Astrocyte (in vitro differentiated cells and primary cell): ENCODE measurements around the gene MCF2L2.

ENCODE experiments used
- EZH2 ChIP-seq: IDR thresholded peaks from 2 replicates; pipeline ENCODE4 v1.6.1; 2012; ENCODE audit warnings: mild to moderate bottlenecking, low read length, inconsistent platforms; ENCODE audit not compliant: insufficient read depth
- TF ChIP-seq, protein P1 (sequence below): IDR thresholded peaks from 2 replicates; pipeline ENCODE4 v1.5.1; 2011; ENCODE audit warnings: low read depth, mild to moderate bottlenecking, inconsistent platforms, low read length, moderate library complexity; ENCODE audit not compliant: insufficient read depth

- TF ChIP-seq, protein P1, sequence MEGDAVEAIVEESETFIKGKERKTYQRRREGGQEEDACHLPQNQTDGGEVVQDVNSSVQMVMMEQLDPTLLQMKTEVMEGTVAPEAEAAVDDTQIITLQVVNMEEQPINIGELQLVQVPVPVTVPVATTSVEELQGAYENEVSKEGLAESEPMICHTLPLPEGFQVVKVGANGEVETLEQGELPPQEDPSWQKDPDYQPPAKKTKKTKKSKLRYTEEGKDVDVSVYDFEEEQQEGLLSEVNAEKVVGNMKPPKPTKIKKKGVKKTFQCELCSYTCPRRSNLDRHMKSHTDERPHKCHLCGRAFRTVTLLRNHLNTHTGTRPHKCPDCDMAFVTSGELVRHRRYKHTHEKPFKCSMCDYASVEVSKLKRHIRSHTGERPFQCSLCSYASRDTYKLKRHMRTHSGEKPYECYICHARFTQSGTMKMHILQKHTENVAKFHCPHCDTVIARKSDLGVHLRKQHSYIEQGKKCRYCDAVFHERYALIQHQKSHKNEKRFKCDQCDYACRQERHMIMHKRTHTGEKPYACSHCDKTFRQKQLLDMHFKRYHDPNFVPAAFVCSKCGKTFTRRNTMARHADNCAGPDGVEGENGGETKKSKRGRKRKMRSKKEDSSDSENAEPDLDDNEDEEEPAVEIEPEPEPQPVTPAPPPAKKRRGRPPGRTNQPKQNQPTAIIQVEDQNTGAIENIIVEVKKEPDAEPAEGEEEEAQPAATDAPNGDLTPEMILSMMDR: no peak
- TF ChIP-seq EZH2: no peak
Observed at GRCh38 chr3:183295211-183295610, 133.2 kb downstream of the MCF2L2 start.
